NB4 (cell line): ENCODE results near the gene FBN1.

Experiments
- MYC ChIP-seq: IDR thresholded peaks from 2 replicates; pipeline ENCODE4 v1.6.1; 2011; ENCODE audit warnings: low read depth, low read length
- POLR2A ChIP-seq: IDR thresholded peaks from 2 replicates; pipeline ENCODE4 v1.6.1; 2011; ENCODE audit warnings: mild to moderate bottlenecking; ENCODE audit not compliant: insufficient read length; ENCODE audit errors: extremely low read depth
- TF ChIP-seq, protein P1 (sequence below): IDR thresholded peaks from one replicate; pipeline ENCODE4 v1.5.1; 2012; ENCODE audit warnings: low read depth, low read length

DNA sequence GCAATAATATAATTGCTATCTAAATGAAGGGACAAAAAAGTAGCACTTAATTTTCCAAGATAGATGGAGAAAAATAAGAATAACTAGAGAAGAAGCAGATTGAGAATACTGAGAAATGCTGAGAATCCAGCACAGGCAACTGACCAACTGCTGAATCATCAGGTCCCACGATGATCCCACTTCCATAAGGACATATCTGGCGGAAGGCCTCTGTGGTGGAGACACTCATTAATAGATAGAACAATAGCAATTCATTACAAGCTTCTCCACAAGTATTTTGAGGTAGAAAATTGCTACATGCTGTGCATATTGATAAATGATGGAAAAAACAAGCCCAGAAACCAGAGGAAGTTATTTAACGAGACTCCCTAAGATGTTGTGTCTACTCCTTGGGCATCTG, 208.3 kb downstream of the FBN1 start:
- TF ChIP-seq, protein P1, sequence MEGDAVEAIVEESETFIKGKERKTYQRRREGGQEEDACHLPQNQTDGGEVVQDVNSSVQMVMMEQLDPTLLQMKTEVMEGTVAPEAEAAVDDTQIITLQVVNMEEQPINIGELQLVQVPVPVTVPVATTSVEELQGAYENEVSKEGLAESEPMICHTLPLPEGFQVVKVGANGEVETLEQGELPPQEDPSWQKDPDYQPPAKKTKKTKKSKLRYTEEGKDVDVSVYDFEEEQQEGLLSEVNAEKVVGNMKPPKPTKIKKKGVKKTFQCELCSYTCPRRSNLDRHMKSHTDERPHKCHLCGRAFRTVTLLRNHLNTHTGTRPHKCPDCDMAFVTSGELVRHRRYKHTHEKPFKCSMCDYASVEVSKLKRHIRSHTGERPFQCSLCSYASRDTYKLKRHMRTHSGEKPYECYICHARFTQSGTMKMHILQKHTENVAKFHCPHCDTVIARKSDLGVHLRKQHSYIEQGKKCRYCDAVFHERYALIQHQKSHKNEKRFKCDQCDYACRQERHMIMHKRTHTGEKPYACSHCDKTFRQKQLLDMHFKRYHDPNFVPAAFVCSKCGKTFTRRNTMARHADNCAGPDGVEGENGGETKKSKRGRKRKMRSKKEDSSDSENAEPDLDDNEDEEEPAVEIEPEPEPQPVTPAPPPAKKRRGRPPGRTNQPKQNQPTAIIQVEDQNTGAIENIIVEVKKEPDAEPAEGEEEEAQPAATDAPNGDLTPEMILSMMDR = no peak
- TF ChIP-seq POLR2A (no peak), MYC (no peak)
